Measurements from ENCODE around the gene TLE6. TPM values are rescaled to one million over a fixed set of nuclear protein-coding genes. Genes with fewer than 3 reads are reported as not detected.
"Not testable (repeated sequence)": the region's sequence is repeated elsewhere in the genome, so short reads cannot be mapped to it uniquely, and the experiment has no call there.

The TLE6 gene
- total RNA-seq, 1 donor from 2014 or later = 0.93 TPM

DNA sequence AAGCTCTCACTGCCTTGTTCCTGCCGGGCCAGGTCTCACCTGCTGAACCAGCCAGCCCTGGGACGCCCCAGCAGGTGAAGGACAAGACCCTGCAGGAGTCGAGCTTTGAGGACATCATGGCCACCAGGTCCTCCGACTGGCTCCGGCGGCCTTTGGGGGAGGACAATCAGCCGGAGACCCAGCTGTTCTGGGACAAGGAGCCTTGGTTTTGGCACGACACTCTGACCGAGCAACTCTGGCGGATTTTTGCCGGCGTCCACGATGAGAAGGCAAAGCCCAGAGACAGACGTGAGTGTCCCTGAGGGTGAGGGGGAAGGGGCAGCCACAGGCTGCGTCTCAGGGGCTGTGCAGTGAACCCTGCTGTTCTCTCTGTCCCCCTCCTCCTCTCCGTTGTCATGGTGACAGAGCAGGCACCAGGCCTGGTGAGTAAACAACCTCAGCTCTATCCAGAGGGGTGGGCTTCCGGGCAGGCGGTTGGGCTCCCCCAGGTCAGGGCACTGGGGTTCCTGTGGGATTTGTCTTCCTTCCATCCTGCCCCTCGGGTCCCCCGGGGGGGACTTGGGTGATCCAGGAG, 9.7 kb downstream of the TLE6 start:
- Mint-ChIP-seq H3K9me3 (no peaks in the 10 kb centered on the region), H3K36me3 (ENCODE audit: low read depth) (no peaks in the 10 kb centered on the region), H3K27me3 (peaks cover 13% of the 10 kb centered on the region), H3K27ac (no peak overlapping the region), H3K4me1 (peaks cover 14% of the 10 kb centered on the region), H3K4me3 (no peak overlapping the region)
- CTCF ChIA-PET = no interaction called here
- POLR2A ChIA-PET = no interaction called here
- intact Hi-C loops (cut with micrococcal nuclease) = no loop called here
- TF ChIP-seq, protein P1, sequence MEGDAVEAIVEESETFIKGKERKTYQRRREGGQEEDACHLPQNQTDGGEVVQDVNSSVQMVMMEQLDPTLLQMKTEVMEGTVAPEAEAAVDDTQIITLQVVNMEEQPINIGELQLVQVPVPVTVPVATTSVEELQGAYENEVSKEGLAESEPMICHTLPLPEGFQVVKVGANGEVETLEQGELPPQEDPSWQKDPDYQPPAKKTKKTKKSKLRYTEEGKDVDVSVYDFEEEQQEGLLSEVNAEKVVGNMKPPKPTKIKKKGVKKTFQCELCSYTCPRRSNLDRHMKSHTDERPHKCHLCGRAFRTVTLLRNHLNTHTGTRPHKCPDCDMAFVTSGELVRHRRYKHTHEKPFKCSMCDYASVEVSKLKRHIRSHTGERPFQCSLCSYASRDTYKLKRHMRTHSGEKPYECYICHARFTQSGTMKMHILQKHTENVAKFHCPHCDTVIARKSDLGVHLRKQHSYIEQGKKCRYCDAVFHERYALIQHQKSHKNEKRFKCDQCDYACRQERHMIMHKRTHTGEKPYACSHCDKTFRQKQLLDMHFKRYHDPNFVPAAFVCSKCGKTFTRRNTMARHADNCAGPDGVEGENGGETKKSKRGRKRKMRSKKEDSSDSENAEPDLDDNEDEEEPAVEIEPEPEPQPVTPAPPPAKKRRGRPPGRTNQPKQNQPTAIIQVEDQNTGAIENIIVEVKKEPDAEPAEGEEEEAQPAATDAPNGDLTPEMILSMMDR (IDR thresholded peaks at IDR 0.05) = no peak
- no peak for ATAC-seq (ENCODE audit: low read depth)
- no peak for DNase-seq

DNA sequence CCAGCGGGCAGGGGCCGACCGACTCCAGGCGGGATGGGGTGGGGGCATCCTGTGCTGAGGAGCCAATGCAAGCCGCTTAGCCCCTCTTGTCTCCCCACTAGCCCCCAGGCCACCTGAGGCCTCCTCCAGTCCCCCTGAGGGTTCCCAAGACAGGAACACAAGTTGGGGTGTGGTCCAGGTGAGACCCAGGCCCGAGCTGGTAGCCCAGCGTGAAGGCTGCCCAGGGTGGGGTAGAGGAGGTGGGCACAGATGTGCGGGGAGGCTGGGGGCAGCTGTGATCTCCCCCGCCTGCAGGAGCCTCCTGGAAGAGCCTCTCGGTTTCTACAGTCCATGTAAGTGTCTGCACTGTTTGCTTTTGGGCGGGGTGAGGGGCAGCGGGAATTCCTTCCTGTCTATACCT, 10.4 kb downstream of the TLE6 start:
- TF ChIP-seq, protein P1 (IDR thresholded peaks at IDR 0.05) = no peak
- no peak overlapping the region for H3K4me3 Mint-ChIP-seq
- H3K36me3 Mint-ChIP-seq (ENCODE audit: low read depth) = no peaks in the 10 kb centered on the region
- H3K27ac Mint-ChIP-seq = no peak overlapping the region
- intact Hi-C loops (cut with micrococcal nuclease) = no loop called here
- no peak for ATAC-seq (ENCODE audit: low read depth)
- peaks cover 13% of the 10 kb centered on the region for H3K27me3 Mint-ChIP-seq
- CTCF ChIA-PET = no interaction called here
- H3K9me3 Mint-ChIP-seq = no peaks in the 10 kb centered on the region
- POLR2A ChIA-PET = no interaction called here
- peaks cover 14% of the 10 kb centered on the region for H3K4me1 Mint-ChIP-seq
- no peak for DNase-seq

GRCh38 chr19:2988568-2988967, 11.2 kb downstream of the TLE6 start:
- ATAC-seq (ENCODE audit: low read depth) (no peak), DNase-seq (no peak)
- peaks cover 7% of the 10 kb centered on the region for H3K4me1 Mint-ChIP-seq
- intact Hi-C loops (cut with micrococcal nuclease) = no loop called here
- H3K9me3 Mint-ChIP-seq = no peaks in the 10 kb centered on the region
- ChIA-PET CTCF (no interaction called here), POLR2A (no interaction called here)
- no peaks in the 10 kb centered on the region for H3K36me3 Mint-ChIP-seq (ENCODE audit: low read depth)
- TF ChIP-seq, protein P1 (IDR thresholded peaks at IDR 0.05) = no peak
- H3K4me3 Mint-ChIP-seq = no peak overlapping the region
- peaks cover 8% of the 10 kb centered on the region for H3K27me3 Mint-ChIP-seq
- H3K27ac Mint-ChIP-seq = no peak overlapping the region

- H3K4me3 Mint-ChIP-seq = no peak overlapping the region
- DNase-seq (no peak), ATAC-seq (ENCODE audit: low read depth) (no peak)
- intact Hi-C loops (cut with micrococcal nuclease) = no loop called here
- ChIA-PET CTCF (no interaction called here), POLR2A (no interaction called here)
- peaks cover 3% of the 10 kb centered on the region for H3K4me1 Mint-ChIP-seq
- H3K27ac Mint-ChIP-seq = no peak overlapping the region
- H3K27me3 Mint-ChIP-seq = peaks cover 8% of the 10 kb centered on the region
- TF ChIP-seq, protein P1 (IDR thresholded peaks at IDR 0.05) = no peak
- no peaks in the 10 kb centered on the region for H3K36me3 Mint-ChIP-seq (ENCODE audit: low read depth)
- H3K9me3 Mint-ChIP-seq = no peaks in the 10 kb centered on the region
Observed at GRCh38 chr19:2989236-2989946, 12.0 kb downstream of the TLE6 start.

DNA sequence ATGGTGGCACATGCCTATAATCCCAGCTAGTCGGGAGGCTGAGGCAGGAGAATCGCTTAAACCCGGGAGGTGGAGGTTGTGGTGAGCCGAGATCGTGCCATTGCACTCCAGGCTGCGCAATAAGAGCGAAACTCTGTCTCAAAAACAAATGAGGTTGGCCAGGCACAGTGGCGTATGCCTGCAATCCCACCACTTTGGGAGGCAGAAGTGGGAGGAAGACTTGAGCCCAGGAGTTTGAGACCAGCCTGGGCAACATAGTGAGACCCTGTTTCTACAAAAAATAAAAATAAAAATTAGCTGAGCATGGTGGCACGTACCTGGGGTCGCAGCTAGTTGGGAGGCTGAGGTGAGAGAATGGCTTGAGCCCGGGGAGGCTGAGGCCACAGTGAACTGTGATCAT, 15.0 kb downstream of the TLE6 start:
- H3K4me1 Mint-ChIP-seq; intact Hi-C loops (cut with micrococcal nuclease); ATAC-seq (ENCODE audit: low read depth); H3K36me3 Mint-ChIP-seq (ENCODE audit: low read depth); POLR2A ChIA-PET; H3K4me3 Mint-ChIP-seq; DNase-seq; H3K27me3 Mint-ChIP-seq; H3K9me3 Mint-ChIP-seq; H3K27ac Mint-ChIP-seq; CTCF ChIA-PET: not testable (repeated sequence)
